H9 (cell line): ENCODE results near the gene MUC22. TPM values are rescaled to one million over a fixed set of nuclear protein-coding genes. Genes with fewer than 3 reads are reported as not detected.

Source experiments
- DNase-seq: peaks from one replicate; pipeline ENCODE4 v3.0.0-alpha.2; 2017
- H2AFZ ChIP-seq: one replicate; pipeline ENCODE4 v1.6.1; 2013; ENCODE audit warnings: mild to moderate bottlenecking, low read length, control low read depth, moderate library complexity
- H2AK5ac ChIP-seq: 2 replicates; pipeline ENCODE4 v1.6.1; 2013; ENCODE audit warnings: low read length, control low read depth, mixed read lengths; ENCODE audit not compliant: insufficient read length
- H2BK120ac ChIP-seq: one replicate; pipeline ENCODE4 v1.6.1; 2013; ENCODE audit warnings: low read depth, mild to moderate bottlenecking, low read length, control low read depth, inconsistent platforms; ENCODE audit not compliant: poor library complexity, severe bottlenecking
- H2BK12ac ChIP-seq: 2 replicates; pipeline ENCODE4 v1.6.1; 2013; ENCODE audit warnings: low read length, control low read depth, mixed read lengths, low read depth; ENCODE audit not compliant: insufficient read length
- H2BK15ac ChIP-seq: 2 replicates; pipeline ENCODE4 v1.6.1; 2013; ENCODE audit warnings: low read depth, low read length, control low read depth
- H2BK20ac ChIP-seq: one replicate; pipeline ENCODE4 v1.6.1; 2013; ENCODE audit warnings: low read depth, mild to moderate bottlenecking, low read length, control low read depth, inconsistent platforms; ENCODE audit not compliant: poor library complexity, severe bottlenecking
- H2BK5ac ChIP-seq: 2 replicates; pipeline ENCODE4 v1.6.1; 2013; ENCODE audit warnings: low read length, control low read depth, mixed read lengths; ENCODE audit not compliant: insufficient read length
- H3K14ac ChIP-seq: 2 replicates; pipeline ENCODE4 v1.6.1; 2013; ENCODE audit warnings: low read length, control low read depth; ENCODE audit not compliant: insufficient read depth
- H3K18ac ChIP-seq: 2 replicates; pipeline ENCODE4 v1.6.1; 2013; ENCODE audit warnings: low read depth, mild to moderate bottlenecking, mixed read lengths, low read length, control low read depth; ENCODE audit not compliant: insufficient read length
- H3K23ac ChIP-seq: 2 replicates; pipeline ENCODE4 v1.6.1; 2013; ENCODE audit warnings: low read length, control low read depth, mixed read lengths, low read depth; ENCODE audit not compliant: insufficient read length
- H3K23me2 ChIP-seq: 2 replicates; pipeline ENCODE4 v1.6.1; 2013; ENCODE audit warnings: low read depth, mild to moderate bottlenecking, mixed read lengths, low read length, control low read depth; ENCODE audit not compliant: insufficient read length, poor library complexity, severe bottlenecking
- H3K27ac ChIP-seq: 2 replicates; pipeline ENCODE4 v1.5.1; 2013; ENCODE audit warnings: low read length, control low read depth, mixed read lengths, low read depth; ENCODE audit not compliant: insufficient read length
- H3K27me3 ChIP-seq: 2 replicates; pipeline ENCODE4 v1.6.1; 2013; ENCODE audit warnings: low read length, control low read depth, inconsistent platforms; ENCODE audit not compliant: insufficient read depth
- H3K4ac ChIP-seq: 2 replicates; pipeline ENCODE4 v1.6.1; 2013; ENCODE audit warnings: low read depth, mild to moderate bottlenecking, control low read depth, inconsistent platforms, low read length, moderate library complexity
- H3K4me1 ChIP-seq: 2 replicates; pipeline ENCODE4 v1.6.1; 2013; ENCODE audit warnings: low read length, control low read depth, inconsistent platforms; ENCODE audit not compliant: insufficient read depth
- H3K4me2 ChIP-seq: 2 replicates; pipeline ENCODE4 v1.6.1; 2013; ENCODE audit warnings: low read length, control low read depth, mixed read lengths; ENCODE audit not compliant: insufficient read length, insufficient read depth
- H3K56ac ChIP-seq: 2 replicates; pipeline ENCODE4 v1.6.1; 2013; ENCODE audit warnings: low read depth, mild to moderate bottlenecking, mixed read lengths, low read length, control low read depth; ENCODE audit not compliant: insufficient read length
- H3K79me1 ChIP-seq: 2 replicates; pipeline ENCODE4 v1.6.1; 2013; ENCODE audit warnings: low read depth, mild to moderate bottlenecking, moderate library complexity, low read length, control low read depth, inconsistent platforms; ENCODE audit not compliant: insufficient read depth, poor library complexity, severe bottlenecking
- H3K79me2 ChIP-seq: 2 replicates; pipeline ENCODE4 v1.6.1; 2013; ENCODE audit warnings: low read length, control low read depth, inconsistent platforms; ENCODE audit not compliant: insufficient read depth
- H3K9ac ChIP-seq: 2 replicates; pipeline ENCODE4 v1.6.1; 2013; ENCODE audit warnings: low read length, control low read depth, mixed read lengths; ENCODE audit not compliant: insufficient read length; ENCODE audit errors: extremely low read depth
- H3K9me3 ChIP-seq: one replicate; pipeline ENCODE4 v1.6.1; 2013; ENCODE audit warnings: low read depth, low read length, inconsistent platforms; ENCODE audit not compliant: control insufficient read depth
- H3T11ph ChIP-seq: one replicate; pipeline ENCODE4 v1.6.1; 2013; ENCODE audit warnings: mild to moderate bottlenecking, low read length, control low read depth, inconsistent platforms
- H4K20me1 ChIP-seq: one replicate; pipeline ENCODE4 v1.6.1; 2013; ENCODE audit not compliant: control insufficient read depth, insufficient read length, insufficient read depth
- H4K5ac ChIP-seq: 2 replicates; pipeline ENCODE4 v1.6.1; 2013; ENCODE audit warnings: low read depth, mild to moderate bottlenecking, mixed read lengths, low read length, control low read depth; ENCODE audit not compliant: insufficient read length
- H4K8ac ChIP-seq: replicated peaks from 2 replicates; pipeline ENCODE4 v1.6.1; 2013; ENCODE audit warnings: low read length, control low read depth, mixed read lengths, low read depth; ENCODE audit not compliant: insufficient read length
- H4K91ac ChIP-seq: 2 replicates; pipeline ENCODE4 v1.6.1; 2013; ENCODE audit warnings: low read depth, mild to moderate bottlenecking, moderate library complexity, mixed read lengths, low read length, control low read depth; ENCODE audit not compliant: insufficient read length
- H3K27ac Mint-ChIP-seq, 3 experiments: 2 replicates in 2 of 3; 3 replicates in 1 of 3; pipeline ENCODE4 v1.8.0; 2020 to 2021; ENCODE audit warnings: mixed read lengths in 3 of 3, mild to moderate bottlenecking in 1 of 3, moderate library complexity in 1 of 3
- H3K27me3 Mint-ChIP-seq: 2 replicates; pipeline ENCODE4 v1.8.0; 2021; ENCODE audit warnings: low read depth, mild to moderate bottlenecking, moderate library complexity, mixed read lengths
- H3K36me3 Mint-ChIP-seq, 3 experiments: 2 replicates in 2 of 3; 3 replicates in 1 of 3; pipeline ENCODE4 v1.8.0; 2020 to 2021; ENCODE audit warnings: low read depth in 3 of 3, mixed read lengths in 3 of 3; ENCODE audit not compliant: insufficient read depth in 1 of 3
- H3K4me1 Mint-ChIP-seq, 2 experiments: 2 replicates each; pipeline ENCODE4 v1.8.0; 2020; ENCODE audit warnings: mixed read lengths in 2 of 2
- H3K4me3 Mint-ChIP-seq, 2 experiments: 2 replicates in 1 of 2; 3 replicates in 1 of 2; pipeline ENCODE4 v1.8.0; 2020 to 2021; ENCODE audit warnings: mild to moderate bottlenecking in 2 of 2, mixed read lengths in 2 of 2, moderate library complexity in 1 of 2
- H3K9me3 Mint-ChIP-seq, 2 experiments: 2 replicates in 1 of 2; 3 replicates in 1 of 2; pipeline ENCODE4 v1.8.0; 2020; ENCODE audit warnings: mild to moderate bottlenecking in 2 of 2, mixed read lengths in 2 of 2, moderate library complexity in 1 of 2
- CTCF ChIP-seq: fragments of 200-600 bp; sonication (generic); conservative IDR thresholded peaks from 3 replicates; pipeline ENCODE4 v1.8.0; 2021; ENCODE audit warnings: antibody characterized with exemption, mild to moderate bottlenecking
- WGBS: extraction: QIAGEN DNeasy Blood & Tissue Kit; methylation state at CpG from one replicate; pipeline ENCODE4 v1.1.7; 2013; ENCODE audit warnings: missing lambda C conversion rate, low lambda C conversion rate, mixed read lengths; ENCODE audit not compliant: insufficient read length; ENCODE audit errors: extremely low coverage; 5-methylcytosine and 5-hydroxymethylcytosine counted together
- total RNA-seq: library from RNA; stranded (reverse); gene quantifications from 2 replicates; pipeline ENCODE4 v1.2.1, GENCODE V29; 2021

The MUC22 gene
- total RNA-seq, 1 experiment from 2014 or later = not detected

GRCh38 chr6:31004794-31005193 is 5.5 kb upstream of the MUC22 start:
- no peak overlapping the region for H2BK120ac ChIP-seq
- no peak overlapping the region for H2BK15ac ChIP-seq
- no peak overlapping the region for H4K8ac ChIP-seq
- H2BK12ac ChIP-seq = no peak overlapping the region
- no peaks in the 10 kb centered on the region for H3K79me1 ChIP-seq
- H2BK5ac ChIP-seq = no peak overlapping the region
- no peak overlapping the region for H3K4me2 ChIP-seq
- no peak overlapping the region for H3K56ac ChIP-seq
- Mint-ChIP-seq H3K27me3 (no peaks in the 10 kb centered on the region; the same call in 1 of the 2 replicates), H3K36me3 (no peaks in the 10 kb centered on the region; a peak in 1 of 7 replicates), H3K4me1 (no peaks in the 10 kb centered on the region), H3K9me3 (peaks cover 3 to 8% of the 10 kb centered on the region in 2 experiments; a peak in 4 of 5 replicates), H3K4me3 (no peak overlapping the region), H3K27ac (no peak overlapping the region)
- no peak overlapping the region for H3K14ac ChIP-seq
- H3K9me3 ChIP-seq = no peaks in the 10 kb centered on the region
- no peak overlapping the region for H3K23ac ChIP-seq
- DNase-seq = no peak
- no CpG with 5 or more reads among the region's 4 CpGs for WGBS
- H3K27me3 ChIP-seq = no peaks in the 10 kb centered on the region
- no peak overlapping the region for H2BK20ac ChIP-seq
- H4K5ac ChIP-seq = no peak overlapping the region
- no peaks in the 10 kb centered on the region for H3K23me2 ChIP-seq
- H3K18ac ChIP-seq = no peak overlapping the region
- no peak overlapping the region for H3T11ph ChIP-seq
- H2AK5ac ChIP-seq = no peak overlapping the region
- no peak overlapping the region for H3K27ac ChIP-seq
- H3K79me2 ChIP-seq = no peaks in the 10 kb centered on the region
- no peaks in the 10 kb centered on the region for H4K20me1 ChIP-seq
- H3K4me1 ChIP-seq = no peaks in the 10 kb centered on the region
- H4K91ac ChIP-seq = no peak overlapping the region
- H2AFZ ChIP-seq = no peak overlapping the region
- TF ChIP-seq CTCF = no peak
- H3K9ac ChIP-seq = no peak overlapping the region
- H3K4ac ChIP-seq = no peak overlapping the region
